ENCODE results near the gene INSYN1.
"Not testable (repeated sequence)": the region's sequence is repeated elsewhere in the genome, so short reads cannot be mapped to it uniquely, and the experiment has no call there.

Gene INSYN1

GRCh38 chr15:73740152-73741048, 12.8 kb downstream of the INSYN1 start:
- peaks cover 0 to 29% of the 10 kb centered on the region in 2 donors for H3K27me3 ChIP-seq
- no peak overlapping the region for H3K27ac ChIP-seq

GRCh38 chr15:73737535-73737934, 15.6 kb downstream of the INSYN1 start:
- no peak for DNase-seq

More at GRCh38 chr15:73740152-73741048, 12.8 kb downstream of the INSYN1 start:
- no peaks in the 10 kb centered on the region for H3K36me3 ChIP-seq
- intact Hi-C loops (cut with DNase I; ENCODE audit: low total_unique reads), result no loop called here
- H3K9me3 ChIP-seq, result no peaks in the 10 kb centered on the region
- no peak overlapping the region for H3K4me3 ChIP-seq
- no peak for DNase-seq
- peaks cover 0 to 7% (median 3%) of the 10 kb centered on the region in 4 donors for H3K4me1 ChIP-seq
- TF ChIP-seq CTCF (IDR thresholded peaks at IDR 0.05), result no peak

GRCh38 chr15:73732930-73733329, 20.2 kb downstream of the INSYN1 start:
- intact Hi-C loops (cut with DNase I; ENCODE audit: low total_unique reads), result no loop called here
- H3K9me3 ChIP-seq, result no peaks in the 10 kb centered on the region
- no peak for TF ChIP-seq CTCF (IDR thresholded peaks at IDR 0.05)

More at GRCh38 chr15:73737535-73737934, 15.6 kb downstream of the INSYN1 start:
- intact Hi-C loops (cut with DNase I; ENCODE audit: low total_unique reads), result no loop called here
- Histone ChIP-seq H3K4me3 (no peak overlapping the region), H3K4me1 (peaks cover 0 to 2% (median 0%) of the 10 kb centered on the region in 4 donors), H3K36me3 (no peaks in the 10 kb centered on the region), H3K27ac (no peak overlapping the region), H3K27me3 (peaks cover 0 to 52% of the 10 kb centered on the region in 2 donors), H3K9me3 (no peaks in the 10 kb centered on the region)
- no peak for TF ChIP-seq CTCF (IDR thresholded peaks at IDR 0.05)

GRCh38 chr15:73732051-73732450, 21.1 kb downstream of the INSYN1 start:
- intact Hi-C loops (cut with DNase I; ENCODE audit: low total_unique reads); H3K4me1 ChIP-seq; H3K9me3 ChIP-seq; H3K36me3 ChIP-seq; H3K27ac ChIP-seq; DNase-seq; H3K4me3 ChIP-seq: not testable (repeated sequence)
- H3K27me3 ChIP-seq, result peaks cover 0 to 37% of the 10 kb centered on the region in 2 donors

More at GRCh38 chr15:73732930-73733329, 20.2 kb downstream of the INSYN1 start:
- Histone ChIP-seq H3K4me3 (no peak overlapping the region), H3K4me1 (no peaks in the 10 kb centered on the region), H3K27ac (no peak overlapping the region), H3K27me3 (peaks cover 0 to 44% of the 10 kb centered on the region in 2 donors), H3K36me3 (no peaks in the 10 kb centered on the region)
- no peak for DNase-seq

GRCh38 chr15:73727330-73727976, 25.7 kb downstream of the INSYN1 start:
- peaks cover 0 to 1% of the 10 kb centered on the region in 2 donors for H3K27me3 ChIP-seq
- no peaks in the 10 kb centered on the region for H3K36me3 ChIP-seq
- H3K4me3 ChIP-seq, result no peak overlapping the region
- H3K9me3 ChIP-seq, result no peaks in the 10 kb centered on the region
- no peaks in the 10 kb centered on the region for H3K4me1 ChIP-seq
- intact Hi-C loops (cut with DNase I; ENCODE audit: low total_unique reads), result no loop called here
- H3K27ac ChIP-seq, result no peak overlapping the region
- no peak for TF ChIP-seq CTCF (IDR thresholded peaks at IDR 0.05)
- DNase-seq, result no peak

GRCh38 chr15:73724212-73724611, 28.9 kb downstream of the INSYN1 start:
- Histone ChIP-seq H3K27me3 (no peaks in the 10 kb centered on the region), H3K36me3 (no peaks in the 10 kb centered on the region), H3K4me1 (no peaks in the 10 kb centered on the region), H3K9me3 (no peaks in the 10 kb centered on the region), H3K4me3 (no peak overlapping the region), H3K27ac (no peak overlapping the region)
- intact Hi-C loops (cut with DNase I; ENCODE audit: low total_unique reads), result no loop called here
- no peak for TF ChIP-seq CTCF (IDR thresholded peaks at IDR 0.05)
- DNase-seq, result no peak
